HCT116 (cell line): ENCODE measurements around the gene FAM171A2. TPM values are rescaled to one million over a fixed set of nuclear protein-coding genes. Genes with fewer than 3 reads are reported as not detected.

Source experiments
- ATAC-seq: fragments of 200-7000 bp; cut with Tn5 transposase; 2 replicates; pipeline ENCODE4 v1.9.1; 2020; ENCODE audit warnings: mild to moderate bottlenecking, moderate library complexity
- BruUV-seq: library from RNA; stranded (reverse); fragments of 400-500 nt; replicated peaks from 2 replicates; lab custom pipeline; 2021; lab: Mats Ljungman, UMichigan
- CTCF ChIA-PET: fragments of 300-600 bp; sonication (Branson Sonifier 250); formaldehyde crosslinking; loops from one replicate; lab custom pipeline; 2021; ENCODE audit warnings: antibody characterized with exemption; lab: Charles Lee
- POLR2A ChIA-PET: fragments of 300-600, 350-600 bp; sonication (Branson Sonifier 250); formaldehyde crosslinking; loops from one replicate; lab custom pipeline; 2021; ENCODE audit warnings: antibody characterized with exemption; lab: Charles Lee
- RAD21 ChIA-PET, 2 experiments: fragments of 300-600 bp; sonication (Branson Sonifier 250); formaldehyde crosslinking; loops; one replicate each; lab custom pipeline; 2023; ENCODE audit warnings: low total read pairs in 2 of 2; ENCODE audit not compliant: uncharacterized antibody in 2 of 2, unreplicated experiment in 2 of 2, low non-redundant PET in 1 of 2; lab: Charles Lee
- DNase-seq: peaks from one replicate; pipeline ENCODE4 v3.0.0-alpha.2; 2010; ENCODE audit warnings: low read depth, low spot score
- H2AFZ ChIP-seq: fragments of 200-600 bp; shearing (Covaris generic), sonication (generic); 2 replicates; pipeline ENCODE4 v1.6.1; 2017; ENCODE audit warnings: low read depth, mixed run types, mixed read lengths, antibody characterized with exemption, low read length; ENCODE audit not compliant: poor library complexity, severe bottlenecking
- H3K27ac ChIP-seq: 2 replicates; pipeline ENCODE4 v1.5.1; 2012; ENCODE audit warnings: low read depth, low read length
- H3K27me3 ChIP-seq: fragments of 200-600 bp; sonication (generic); 2 replicates; pipeline ENCODE4 v1.6.1; 2016; ENCODE audit warnings: mixed run types, low read length, mixed read lengths; ENCODE audit not compliant: insufficient read depth
- H3K36me3 ChIP-seq, 2 experiments: fragments of 200-500 bp in 1 of 2; fragments of 200-600 bp in 1 of 2; sonication (Bioruptor generic) in 1 of 2; sonication (generic) in 1 of 2; 2 replicates each; pipeline versions ENCODE4 v1.5.1 to v1.6.1; 2014 to 2016; ENCODE audit warnings: low read length in 2 of 2, inconsistent platforms in 1 of 2, mixed read lengths in 1 of 2, mixed run types in 1 of 2; ENCODE audit not compliant: insufficient read depth in 2 of 2, control insufficient read depth in 1 of 2
- H3K4me1 ChIP-seq, 2 experiments: fragments of 200-600 bp in 1 of 2; sonication (generic) in 1 of 2; 2 replicates each; pipeline versions ENCODE4 v1.5.1 to v1.6.1; 2012 to 2017; ENCODE audit warnings: low read length in 2 of 2, inconsistent platforms in 1 of 2, mild to moderate bottlenecking in 1 of 2, mixed read lengths in 1 of 2, mixed run types in 1 of 2, moderate library complexity in 1 of 2; ENCODE audit not compliant: insufficient read depth in 2 of 2, control insufficient read depth in 1 of 2
- H3K4me2 ChIP-seq: fragments of 200-600 bp; sonication (generic); 2 replicates; pipeline ENCODE4 v1.6.1; 2017; ENCODE audit warnings: mixed run types, low read length, mixed read lengths
- H3K4me3 ChIP-seq, 2 experiments: fragments of 200-600 bp in 1 of 2; sonication (generic) in 1 of 2; replicated peaks in 1 of 2; 2 replicates each; pipeline ENCODE4 v1.5.1; 2011 to 2016; ENCODE audit warnings: low read length in 2 of 2, control low read depth in 1 of 2, low read depth in 1 of 2, mild to moderate bottlenecking in 1 of 2, mixed read lengths in 1 of 2, mixed run types in 1 of 2
- H3K79me2 ChIP-seq: fragments of 200-600 bp; sonication (generic); 2 replicates; pipeline ENCODE4 v1.6.1; 2017; ENCODE audit warnings: mild to moderate bottlenecking, mixed run types, low read length, moderate library complexity, mixed read lengths; ENCODE audit not compliant: insufficient read depth
- H3K9ac ChIP-seq: fragments of 200-600 bp; sonication (generic); 2 replicates; pipeline ENCODE4 v1.6.1; 2016; ENCODE audit warnings: low read length, mixed read lengths
- H3K9me2 ChIP-seq: fragments of 200-600 bp; sonication (generic), shearing (Covaris generic); 2 replicates; pipeline ENCODE4 v1.6.1; 2017; ENCODE audit warnings: mixed run types, mild to moderate bottlenecking, moderate library complexity; ENCODE audit not compliant: insufficient read depth
- H3K9me3 ChIP-seq, 2 experiments: fragments of 200-500 bp in 1 of 2; fragments of 200-600 bp in 1 of 2; sonication (Bioruptor generic) in 1 of 2; sonication (generic) in 1 of 2; 2 replicates each; pipeline ENCODE4 v1.6.1; 2014 to 2017; ENCODE audit warnings: low read length in 2 of 2, mixed read lengths in 2 of 2, inconsistent platforms in 1 of 2, low read depth in 1 of 2, mild to moderate bottlenecking in 1 of 2, mixed run types in 1 of 2, moderate library complexity in 1 of 2; ENCODE audit not compliant: control insufficient read depth in 1 of 2, insufficient read depth in 1 of 2
- H4K20me1 ChIP-seq: fragments of 200-600 bp; sonication (generic), shearing (Covaris generic); 2 replicates; pipeline ENCODE4 v1.6.1; 2017; ENCODE audit warnings: mixed run types, mild to moderate bottlenecking, moderate library complexity; ENCODE audit not compliant: insufficient read depth
- ATF3 ChIP-seq: IDR thresholded peaks from 2 replicates; pipeline ENCODE4 v1.6.1; 2012
- CEBPB ChIP-seq: IDR thresholded peaks from 2 replicates; pipeline ENCODE4 v1.6.1; 2012; ENCODE audit warnings: low read depth
- EGR1 ChIP-seq: IDR thresholded peaks from 2 replicates; pipeline ENCODE4 v1.6.1; 2012; ENCODE audit warnings: low read depth
- MAX ChIP-seq: IDR thresholded peaks from 2 replicates; pipeline ENCODE4 v1.6.1; 2012
- RAD21 ChIP-seq: IDR thresholded peaks from 2 replicates; pipeline ENCODE4 v1.6.1; 2012; ENCODE audit warnings: low read depth, mild to moderate bottlenecking
- REST ChIP-seq: IDR thresholded peaks from 2 replicates; pipeline ENCODE4 v1.6.1; 2012; ENCODE audit warnings: low read depth
- SIN3A ChIP-seq: IDR thresholded peaks from 2 replicates; pipeline ENCODE4 v1.6.1; 2012; ENCODE audit warnings: low read depth
- SRF ChIP-seq: IDR thresholded peaks from 2 replicates; pipeline ENCODE4 v1.6.1; 2012; ENCODE audit warnings: low read depth
- TCF7L2 ChIP-seq: IDR thresholded peaks from 2 replicates; pipeline ENCODE4 v1.7.0; 2011; ENCODE audit warnings: borderline replicate concordance, inconsistent platforms; ENCODE audit not compliant: insufficient read depth, insufficient read length; ENCODE audit errors: extremely low read depth
- intact Hi-C: fragments of 100-400 bp; cut with micrococcal nuclease; formaldehyde crosslinking; loops from 2 replicates; pipeline ENCODE4 v1.10.0; 2022
- total RNA-seq: library from RNA; stranded (reverse); gene quantifications from one replicate; pipeline ENCODE4 v1.2.1, GENCODE V29; 2021; ENCODE audit not compliant: unreplicated experiment

Gene FAM171A2
- total RNA-seq, 1 experiment from 2014 or later = 18.0 TPM

- Histone ChIP-seq H3K27ac (no peak overlapping the region), H2AFZ (no peak overlapping the region), H3K36me3 (peaks cover 0 to 4% of the 10 kb centered on the region in 2 experiments; a peak in 1 of 4 replicates), H3K9me2 (no peaks in the 10 kb centered on the region), H4K20me1 (no peaks in the 10 kb centered on the region), H3K79me2 (no peaks in the 10 kb centered on the region), H3K9ac (no peak overlapping the region), H3K4me2 (no peak overlapping the region), H3K4me1 (no peaks in the 10 kb centered on the region), H3K4me3 (no peak overlapping the region), H3K9me3 (no peaks in the 10 kb centered on the region), H3K27me3 (no peaks in the 10 kb centered on the region)
- no peak for TF ChIP-seq SIN3A
- no peak for TF ChIP-seq CEBPB
- no peak for TF ChIP-seq SRF
- TF ChIP-seq TCF7L2 = no peak
- TF ChIP-seq MAX = no peak
- no peak for TF ChIP-seq RAD21
- TF ChIP-seq EGR1 = no peak
- no peak for TF ChIP-seq ATF3
- no peak for TF ChIP-seq REST
- intact Hi-C loops = no loop called here
- ChIA-PET POLR2A (no interaction called here), CTCF (no interaction called here), RAD21 (no interaction called here)
- ATAC-seq (no peak), DNase-seq (no peak)
- BruUV-seq = no TSS peak
Measured at GRCh38 chr17:44354582-44355561, 8.8 kb downstream of the FAM171A2 start.
